Measurements from ENCODE around the gene DNLZ.

Gene DNLZ

GRCh38 chr9:136379003-136379287 lies 15.4 kb upstream of the DNLZ start:
- TF ChIP-seq MAX (IDR thresholded peaks at IDR 0.05; ENCODE audit: low read depth, low read length): no peak
- TF ChIP-seq, protein P1, sequence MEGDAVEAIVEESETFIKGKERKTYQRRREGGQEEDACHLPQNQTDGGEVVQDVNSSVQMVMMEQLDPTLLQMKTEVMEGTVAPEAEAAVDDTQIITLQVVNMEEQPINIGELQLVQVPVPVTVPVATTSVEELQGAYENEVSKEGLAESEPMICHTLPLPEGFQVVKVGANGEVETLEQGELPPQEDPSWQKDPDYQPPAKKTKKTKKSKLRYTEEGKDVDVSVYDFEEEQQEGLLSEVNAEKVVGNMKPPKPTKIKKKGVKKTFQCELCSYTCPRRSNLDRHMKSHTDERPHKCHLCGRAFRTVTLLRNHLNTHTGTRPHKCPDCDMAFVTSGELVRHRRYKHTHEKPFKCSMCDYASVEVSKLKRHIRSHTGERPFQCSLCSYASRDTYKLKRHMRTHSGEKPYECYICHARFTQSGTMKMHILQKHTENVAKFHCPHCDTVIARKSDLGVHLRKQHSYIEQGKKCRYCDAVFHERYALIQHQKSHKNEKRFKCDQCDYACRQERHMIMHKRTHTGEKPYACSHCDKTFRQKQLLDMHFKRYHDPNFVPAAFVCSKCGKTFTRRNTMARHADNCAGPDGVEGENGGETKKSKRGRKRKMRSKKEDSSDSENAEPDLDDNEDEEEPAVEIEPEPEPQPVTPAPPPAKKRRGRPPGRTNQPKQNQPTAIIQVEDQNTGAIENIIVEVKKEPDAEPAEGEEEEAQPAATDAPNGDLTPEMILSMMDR (IDR thresholded peaks at IDR 0.05; ENCODE audit: low read depth, low read length): no peak
- no peak for TF ChIP-seq MYC (IDR thresholded peaks at IDR 0.05; ENCODE audit: low read depth, low read length)
- TF ChIP-seq POLR2A (IDR thresholded peaks at IDR 0.05; ENCODE audit: extremely low read depth, insufficient read length): no peak
- DNase-seq (ENCODE audit: low read depth): no peak
- H3K4me3 ChIP-seq (ENCODE audit: low read depth, low read length): no peak overlapping the region

GRCh38 chr9:136378170-136379002 lies 14.8 kb upstream of the DNLZ start:
- TF ChIP-seq POLR2A (IDR thresholded peaks at IDR 0.05; ENCODE audit: extremely low read depth, insufficient read length) (no peak), MAX (IDR thresholded peaks at IDR 0.05; ENCODE audit: low read depth, low read length) (no peak), MYC (IDR thresholded peaks at IDR 0.05; ENCODE audit: low read depth, low read length) (no peak)
- TF ChIP-seq, protein P1 (IDR thresholded peaks at IDR 0.05; ENCODE audit: low read depth, low read length): no peak
- H3K4me3 ChIP-seq (ENCODE audit: low read depth, low read length): peak overlapping the region; percentile 16
- peak; percentile 40 for DNase-seq (ENCODE audit: low read depth)

DNA sequence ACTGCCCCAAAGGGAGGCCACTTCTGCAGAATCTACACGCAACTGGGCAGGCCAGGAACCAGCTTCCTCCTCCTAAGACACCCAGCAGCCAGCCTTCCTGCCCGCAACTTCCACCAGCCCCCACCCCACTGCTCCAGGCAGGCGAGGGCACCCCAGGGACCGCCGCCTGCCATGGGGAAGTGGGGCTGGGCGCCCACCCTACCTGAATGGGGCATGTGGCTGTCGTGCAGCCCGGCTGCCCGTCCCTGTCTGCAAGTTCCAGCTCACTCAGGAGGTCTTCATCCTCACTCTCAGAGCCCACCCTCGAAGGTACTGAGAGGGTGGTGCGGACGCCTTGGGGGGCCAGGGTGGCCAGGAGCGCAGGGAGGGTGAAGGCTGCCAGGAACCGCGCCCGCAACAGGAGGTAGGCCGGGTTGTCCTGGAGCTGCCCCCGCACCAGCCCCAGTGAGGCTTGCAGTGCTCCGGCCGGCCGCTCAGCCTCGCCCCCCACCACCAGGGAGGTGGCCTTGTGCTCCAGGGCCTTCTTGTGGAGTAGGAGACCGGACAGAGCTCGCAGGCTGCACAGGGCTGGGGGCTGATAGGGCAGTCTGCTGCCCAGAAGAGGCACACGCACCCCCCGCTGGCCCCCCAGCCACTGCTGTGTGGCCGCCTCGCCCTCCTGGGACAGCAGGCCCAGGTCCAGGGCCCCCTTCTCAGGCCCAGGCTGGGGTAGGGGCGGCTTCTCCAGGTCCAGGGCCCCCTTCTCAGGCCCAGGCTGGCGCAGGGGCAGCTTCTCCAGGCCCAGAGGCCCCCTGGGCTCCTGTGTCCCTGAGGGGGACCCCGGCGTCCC lies 14.0 kb upstream of the DNLZ start:
- H3K4me3 ChIP-seq (ENCODE audit: low read depth, low read length): peak overlapping the region; percentile 40
- DNase-seq (ENCODE audit: low read depth): peak; percentile 94
- TF ChIP-seq POLR2A (IDR thresholded peaks at IDR 0.05; ENCODE audit: extremely low read depth, insufficient read length) (peak; percentile 32), MAX (IDR thresholded peaks at IDR 0.05; ENCODE audit: low read depth, low read length) (peak; percentile 32; the same call in 1 of the 2 replicates), MYC (IDR thresholded peaks at IDR 0.05; ENCODE audit: low read depth, low read length) (peak; percentile 39; the same call in 1 of the 2 replicates)
- TF ChIP-seq, protein P1 (IDR thresholded peaks at IDR 0.05; ENCODE audit: low read depth, low read length): no peak

GRCh38 chr9:136376457-136376856 lies 12.9 kb upstream of the DNLZ start:
- H3K4me3 ChIP-seq (ENCODE audit: low read depth, low read length): no peak overlapping the region
- TF ChIP-seq MYC (IDR thresholded peaks at IDR 0.05; ENCODE audit: low read depth, low read length): no peak
- no peak for TF ChIP-seq POLR2A (IDR thresholded peaks at IDR 0.05; ENCODE audit: extremely low read depth, insufficient read length)
- TF ChIP-seq, protein P1 (IDR thresholded peaks at IDR 0.05; ENCODE audit: low read depth, low read length): no peak
- no peak for TF ChIP-seq MAX (IDR thresholded peaks at IDR 0.05; ENCODE audit: low read depth, low read length)

DNA sequence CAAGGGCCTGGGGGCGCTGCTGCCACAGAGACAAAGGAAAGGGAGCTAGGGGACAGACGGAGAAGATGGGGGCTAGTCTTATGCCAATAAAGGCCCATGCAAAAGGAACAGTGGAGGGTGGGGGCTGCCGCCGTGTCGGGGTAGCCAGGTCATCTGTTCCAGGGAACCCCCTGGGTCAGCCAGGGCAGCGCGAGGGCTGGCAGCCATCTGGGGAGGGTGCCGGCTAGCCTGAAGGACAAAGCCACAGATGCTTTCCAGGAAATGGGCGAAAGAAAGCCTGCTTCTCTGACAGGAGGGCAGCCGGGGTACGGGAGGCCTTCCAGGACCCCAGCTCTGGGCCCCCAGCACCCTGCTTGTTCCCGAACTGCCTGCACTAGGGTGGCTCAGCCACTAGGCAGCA lies 11.6 kb upstream of the DNLZ start:
- DNase-seq (ENCODE audit: low read depth): no peak
- H3K4me3 ChIP-seq (ENCODE audit: low read depth, low read length): no peak overlapping the region
- TF ChIP-seq POLR2A (IDR thresholded peaks at IDR 0.05; ENCODE audit: extremely low read depth, insufficient read length): no peak
- TF ChIP-seq, protein P1 (IDR thresholded peaks at IDR 0.05; ENCODE audit: low read depth, low read length): no peak
- no peak for TF ChIP-seq MYC (IDR thresholded peaks at IDR 0.05; ENCODE audit: low read depth, low read length)
- TF ChIP-seq MAX (IDR thresholded peaks at IDR 0.05; ENCODE audit: low read depth, low read length): no peak

More at GRCh38 chr9:136376457-136376856, 12.9 kb upstream of the DNLZ start:
- peak; percentile 73 for DNase-seq (ENCODE audit: low read depth)
